Upper lobe of right lung (tissue), 1 donor: ENCODE measurements around the gene CNGB1. TPM values are rescaled to one million over a fixed set of nuclear protein-coding genes. Genes with fewer than 3 reads are reported as not detected.

Experiments used
- ATAC-seq: fragments of 200-7000 bp; cut with Tn5 transposase; one replicate; pipeline ENCODE4 v1.9.1; 2020; ENCODE audit warnings: mild to moderate bottlenecking, moderate library complexity
- DNase-seq: peaks from one replicate; pipeline ENCODE4 v3.0.0-alpha.2; 2020
- H3K27ac ChIP-seq: fragments of 200-600 bp; one replicate; pipeline ENCODE4 v1.8.0; 2022
- H3K27me3 ChIP-seq: fragments of 200-600 bp; one replicate; pipeline ENCODE4 v1.8.0; 2022; ENCODE audit warnings: mild to moderate bottlenecking
- H3K36me3 ChIP-seq: fragments of 200-600 bp; one replicate; pipeline ENCODE4 v1.8.0; 2022
- H3K4me1 ChIP-seq: fragments of 200-600 bp; one replicate; pipeline ENCODE4 v1.8.0; 2022
- H3K4me3 ChIP-seq: fragments of 200-600 bp; one replicate; pipeline ENCODE4 v1.8.0; 2022; ENCODE audit warnings: mild to moderate bottlenecking
- H3K9me3 ChIP-seq: fragments of 200-600 bp; one replicate; pipeline ENCODE4 v1.8.0; 2022
- CTCF ChIP-seq: fragments of 200-600 bp; IDR thresholded peaks from one replicate; pipeline ENCODE4 v1.8.0; 2022; ENCODE audit warnings: antibody characterized with exemption
- intact Hi-C: fragments of 100-400 bp; cut with DNase I; formaldehyde crosslinking; loops from one replicate; pipeline ENCODE4 v1.11.0; 2022
- total RNA-seq: library from RNA; stranded (reverse); fragmentation: NEBNext Ultra II Directional; extraction: Animal tissue kit (Norgen Biotek cat#: 25700); gene quantifications from one replicate; pipeline ENCODE4 v1.2.1, GENCODE V29; 2021
- donor health status: DM: no; HTN: yes; CAD: no; lungs with severe emphysema.

Gene CNGB1
- total RNA-seq, 1 donor from 2014 or later: not detected

DNA sequence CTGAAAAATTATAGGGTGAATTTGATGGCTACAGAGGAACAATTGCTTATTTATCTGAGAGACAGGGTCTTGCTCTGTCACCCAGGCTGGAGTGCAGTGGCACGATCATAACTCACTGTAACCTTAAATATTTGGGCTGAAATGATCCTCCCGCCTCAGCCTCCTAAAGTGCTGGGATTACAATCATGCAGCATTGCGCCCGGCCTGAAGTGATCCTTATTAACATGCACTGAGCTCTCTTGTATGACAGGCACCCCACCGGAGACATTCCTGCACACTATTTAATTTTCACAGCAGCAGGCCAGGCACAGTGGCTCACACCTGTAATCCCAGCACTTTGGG, 77.7 kb downstream of the CNGB1 start:
- Histone ChIP-seq H3K4me1 (peaks cover 56% of the 10 kb centered on the region), H3K36me3 (no peaks in the 10 kb centered on the region), H3K4me3 (no peak overlapping the region), H3K9me3 (no peaks in the 10 kb centered on the region), H3K27ac (peak overlapping the region; percentile 85), H3K27me3 (no peaks in the 10 kb centered on the region)
- intact Hi-C loops: no loop called here
- ATAC-seq (no peak), DNase-seq (no peak)
- TF ChIP-seq CTCF: no peak

DNA sequence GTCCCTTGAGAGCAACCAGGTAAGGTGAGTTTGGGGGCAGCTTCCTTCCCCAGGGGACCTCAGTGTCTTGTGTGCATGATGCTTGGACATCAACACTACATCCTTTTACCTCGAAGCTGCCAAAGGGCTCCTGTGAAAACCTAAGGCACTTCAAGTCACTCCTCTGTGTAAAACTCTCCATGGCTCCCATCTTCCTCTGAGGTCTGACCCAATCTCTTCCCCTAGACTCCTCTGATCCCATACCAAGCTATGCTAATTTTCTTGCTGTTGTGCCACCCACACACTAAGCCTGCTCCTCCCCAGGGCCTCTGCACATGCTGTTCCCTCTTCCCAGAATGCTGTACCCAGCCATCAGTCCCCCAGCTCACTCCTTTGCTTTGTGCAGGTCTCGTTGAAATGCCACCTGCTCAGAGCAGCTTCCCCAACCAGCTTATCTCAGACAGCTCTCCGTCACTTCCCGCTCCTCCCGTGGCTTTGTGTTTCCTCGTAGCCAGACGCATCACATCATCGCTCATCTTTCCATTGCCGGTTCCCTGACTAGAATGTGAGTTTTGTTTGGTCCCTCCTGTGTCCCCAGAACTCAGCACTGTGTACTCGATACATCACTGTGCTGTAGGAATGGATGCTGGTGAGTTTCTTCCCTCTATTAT, 78.4 kb downstream of the CNGB1 start:
- ATAC-seq (peak; percentile 26), DNase-seq (no peak)
- peaks cover 56% of the 10 kb centered on the region for H3K4me1 ChIP-seq
- TF ChIP-seq CTCF: no peak
- peak overlapping the region; percentile 85 for H3K27ac ChIP-seq
- no peaks in the 10 kb centered on the region for H3K36me3 ChIP-seq
- intact Hi-C loops: no loop called here
- no peak overlapping the region for H3K4me3 ChIP-seq
- H3K27me3 ChIP-seq: no peaks in the 10 kb centered on the region
- H3K9me3 ChIP-seq: no peaks in the 10 kb centered on the region

GRCh38 chr16:57892041-57892440, 78.9 kb downstream of the CNGB1 start:
- H3K36me3 ChIP-seq: no peaks in the 10 kb centered on the region

DNA sequence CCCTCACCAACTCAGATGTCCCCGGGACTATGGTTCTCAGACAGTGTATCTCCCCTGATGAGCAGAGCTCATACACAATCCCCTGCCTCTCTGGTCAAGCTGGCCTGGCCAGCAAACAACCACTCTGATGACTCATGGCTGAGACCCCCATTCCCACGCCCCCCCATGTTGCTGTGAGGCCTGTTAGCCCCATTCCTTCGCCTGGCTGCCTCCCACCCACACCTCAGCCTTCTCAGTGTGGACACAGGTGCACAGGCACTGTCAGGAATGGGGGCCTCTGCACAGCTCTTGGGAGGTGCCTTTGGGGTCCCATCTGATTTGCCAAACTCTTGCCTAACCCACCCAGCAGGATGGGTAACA, 80.2 kb downstream of the CNGB1 start:
- no peak for DNase-seq
- Histone ChIP-seq H3K9me3 (no peaks in the 10 kb centered on the region), H3K4me1 (peaks cover 56% of the 10 kb centered on the region), H3K27me3 (no peaks in the 10 kb centered on the region), H3K36me3 (no peaks in the 10 kb centered on the region), H3K27ac (no peak overlapping the region), H3K4me3 (no peak overlapping the region)
- no peak for ATAC-seq
- intact Hi-C loops: no loop called here
- TF ChIP-seq CTCF: no peak

More at GRCh38 chr16:57892041-57892440, 78.9 kb downstream of the CNGB1 start:
- intact Hi-C loops: no loop called here
- DNase-seq: no peak
- H3K4me1 ChIP-seq: peaks cover 56% of the 10 kb centered on the region
- ATAC-seq: no peak
- peak overlapping the region; percentile 85 for H3K27ac ChIP-seq
- no peaks in the 10 kb centered on the region for H3K27me3 ChIP-seq
- no peak for TF ChIP-seq CTCF
- H3K4me3 ChIP-seq: no peak overlapping the region
- no peaks in the 10 kb centered on the region for H3K9me3 ChIP-seq

GRCh38 chr16:57889960-57890751, 80.8 kb downstream of the CNGB1 start:
- intact Hi-C loops: no loop called here
- ATAC-seq: no peak

More at GRCh38 chr16:57889960-57890751, 80.8 kb downstream of the CNGB1 start:
- DNase-seq: no peak
- Histone ChIP-seq H3K9me3 (no peaks in the 10 kb centered on the region), H3K27ac (peak overlapping the region; percentile 1), H3K4me3 (no peak overlapping the region), H3K27me3 (peaks cover under 1% of the 10 kb centered on the region), H3K36me3 (no peaks in the 10 kb centered on the region), H3K4me1 (peaks cover 53% of the 10 kb centered on the region)
- TF ChIP-seq CTCF: no peak
